GM04503 (cell line): ENCODE data around the gene FMNL2.

Experiments
- DNase-seq: peaks from one replicate; pipeline ENCODE4 v3.0.0-alpha.2; 2012; ENCODE audit warnings: low read depth

The FMNL2 gene

GRCh38 chr2:152557273-152557888, 222.4 kb downstream of the FMNL2 start:
- no peak for DNase-seq

- peak; percentile 70 for DNase-seq
Observed at GRCh38 chr2:152558158-152558984, 223.4 kb downstream of the FMNL2 start.

GRCh38 chr2:152559008-152559407, 224.0 kb downstream of the FMNL2 start:
- no peak for DNase-seq

- DNase-seq = no peak
Observed at GRCh38 chr2:152560166-152560565, 225.2 kb downstream of the FMNL2 start.

- DNase-seq = no peak
Observed at GRCh38 chr2:152560873-152561595, 226.1 kb downstream of the FMNL2 start.

- no peak for DNase-seq
Observed at GRCh38 chr2:152562198-152562884, 227.4 kb downstream of the FMNL2 start.

GRCh38 chr2:152563764-152564163, 228.8 kb downstream of the FMNL2 start:
- no peak for DNase-seq

- DNase-seq = no peak
Observed at GRCh38 chr2:152564754-152565551, 230.0 kb downstream of the FMNL2 start.

GRCh38 chr2:152565884-152566727, 231.1 kb downstream of the FMNL2 start:
- DNase-seq = no peak

GRCh38 chr2:152566728-152567069, 231.7 kb downstream of the FMNL2 start:
- no peak for DNase-seq

- no peak for DNase-seq
Observed at GRCh38 chr2:152568531-152568930, 233.6 kb downstream of the FMNL2 start.

GRCh38 chr2:152569186-152569585, 234.2 kb downstream of the FMNL2 start:
- no peak for DNase-seq

- no peak for DNase-seq
Observed at GRCh38 chr2:152571048-152571766, 236.2 kb downstream of the FMNL2 start.

GRCh38 chr2:152572031-152572430, 237.1 kb downstream of the FMNL2 start:
- DNase-seq = no peak

GRCh38 chr2:152573168-152573567, 238.2 kb downstream of the FMNL2 start:
- DNase-seq = no peak

- DNase-seq = no peak
Observed at GRCh38 chr2:152577579-152577978, 242.6 kb downstream of the FMNL2 start.

- no peak for DNase-seq
Observed at GRCh38 chr2:152578573-152578972, 243.6 kb downstream of the FMNL2 start.

GRCh38 chr2:152580714-152581113, 245.7 kb downstream of the FMNL2 start:
- DNase-seq = no peak

GRCh38 chr2:152581360-152581759, 246.4 kb downstream of the FMNL2 start:
- no peak for DNase-seq

GRCh38 chr2:152582081-152582480, 247.1 kb downstream of the FMNL2 start:
- DNase-seq = no peak
